ENCODE results near the gene TRAPPC14. TPM values are rescaled to one million over a fixed set of nuclear protein-coding genes. Genes with fewer than 3 reads are reported as not detected.

Gene TRAPPC14
- total and polyA plus RNA-seq, 10 of the 15 experiments (the other 5 are each of a cell fraction or from before 2014, with no cell fraction given): 0.21 to 24.7 (median 7.5) TPM

DNA sequence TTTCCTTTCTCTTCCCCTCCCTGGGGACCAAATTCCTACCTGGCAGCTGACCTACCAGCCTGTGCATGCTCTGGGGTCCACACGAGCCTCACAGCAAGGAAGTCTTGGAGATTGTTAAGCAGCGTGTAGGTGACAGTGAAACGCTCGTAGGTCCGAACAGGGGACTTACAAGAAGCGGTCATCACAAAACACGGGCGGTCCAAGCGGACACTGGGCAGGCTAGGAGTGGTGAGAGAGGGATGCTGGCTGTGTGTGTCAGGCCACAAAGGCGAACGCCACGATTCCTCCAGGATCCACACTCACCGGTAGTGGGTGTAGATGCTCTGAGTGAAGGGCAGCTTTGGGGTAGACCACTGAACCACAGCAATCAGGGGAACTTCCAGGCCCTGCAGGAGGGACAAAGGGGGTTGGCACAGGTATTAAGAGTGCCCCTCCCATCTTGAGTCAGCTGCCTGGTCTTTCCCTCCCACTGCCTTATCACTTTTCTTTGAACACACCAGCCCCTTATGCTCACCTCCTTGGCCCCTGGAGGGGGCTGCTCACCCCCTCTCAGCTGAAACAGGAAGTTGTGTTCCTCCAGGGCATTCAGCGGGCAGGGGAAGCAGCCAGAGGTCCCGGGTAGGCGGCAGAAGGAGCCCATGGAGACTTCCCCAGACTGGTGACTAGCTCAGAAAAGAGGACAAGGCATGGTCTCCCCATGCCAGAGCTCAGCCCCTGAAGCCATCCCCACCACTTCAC is 2.0 kb downstream of the TRAPPC14 start (continued):
- TF ChIP-seq CEBPZ (IDR thresholded peaks at IDR 0.05; ENCODE audit: low read depth, low read length) (no peak), FOS (IDR thresholded peaks at IDR 0.05; ENCODE audit: borderline replicate concordance, extremely low read depth, insufficient read length) (no peak), SMAD5 (IDR thresholded peaks at IDR 0.05; ENCODE audit: low read depth) (no peak), FOXM1 (IDR thresholded peaks at IDR 0.05; ENCODE audit: low read depth, low read length) (no peak), SIX5 (IDR thresholded peaks at IDR 0.05; ENCODE audit: low read depth, low read length, severe bottlenecking) (no peak), DPF2 (IDR thresholded peaks at IDR 0.05) (no peak), CEBPB (IDR thresholded peaks at IDR 0.05; ENCODE audit: borderline replicate concordance in 1 of 2, low read depth in 2 of 2, low read length in 2 of 2) (no peak), NBN (IDR thresholded peaks at IDR 0.05) (no peak), ZNF592 (IDR thresholded peaks at IDR 0.05) (no peak), NFYA (IDR thresholded peaks at IDR 0.05; ENCODE audit: borderline replicate concordance, low read depth, low read length) (no peak), IRF4 (IDR thresholded peaks at IDR 0.05; ENCODE audit: low read depth, low read length) (no peak), POLR2A (IDR thresholded peaks at IDR 0.05; ENCODE audit: low read depth, low read length) (peak; percentile 45; the same call in 1 of the 2 replicates), KAT2A (conservative IDR thresholded peaks at IDR 0.05; ENCODE audit: control insufficient read depth, low read depth, low read length) (no peak)
- TF ChIP-seq, protein P1, sequence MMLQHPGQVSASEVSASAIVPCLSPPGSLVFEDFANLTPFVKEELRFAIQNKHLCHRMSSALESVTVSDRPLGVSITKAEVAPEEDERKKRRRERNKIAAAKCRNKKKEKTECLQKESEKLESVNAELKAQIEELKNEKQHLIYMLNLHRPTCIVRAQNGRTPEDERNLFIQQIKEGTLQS (IDR thresholded peaks at IDR 0.05; ENCODE audit: borderline replicate concordance, extremely low read depth, low read depth, low read length): no peak
- TF ChIP-seq, protein P2, sequence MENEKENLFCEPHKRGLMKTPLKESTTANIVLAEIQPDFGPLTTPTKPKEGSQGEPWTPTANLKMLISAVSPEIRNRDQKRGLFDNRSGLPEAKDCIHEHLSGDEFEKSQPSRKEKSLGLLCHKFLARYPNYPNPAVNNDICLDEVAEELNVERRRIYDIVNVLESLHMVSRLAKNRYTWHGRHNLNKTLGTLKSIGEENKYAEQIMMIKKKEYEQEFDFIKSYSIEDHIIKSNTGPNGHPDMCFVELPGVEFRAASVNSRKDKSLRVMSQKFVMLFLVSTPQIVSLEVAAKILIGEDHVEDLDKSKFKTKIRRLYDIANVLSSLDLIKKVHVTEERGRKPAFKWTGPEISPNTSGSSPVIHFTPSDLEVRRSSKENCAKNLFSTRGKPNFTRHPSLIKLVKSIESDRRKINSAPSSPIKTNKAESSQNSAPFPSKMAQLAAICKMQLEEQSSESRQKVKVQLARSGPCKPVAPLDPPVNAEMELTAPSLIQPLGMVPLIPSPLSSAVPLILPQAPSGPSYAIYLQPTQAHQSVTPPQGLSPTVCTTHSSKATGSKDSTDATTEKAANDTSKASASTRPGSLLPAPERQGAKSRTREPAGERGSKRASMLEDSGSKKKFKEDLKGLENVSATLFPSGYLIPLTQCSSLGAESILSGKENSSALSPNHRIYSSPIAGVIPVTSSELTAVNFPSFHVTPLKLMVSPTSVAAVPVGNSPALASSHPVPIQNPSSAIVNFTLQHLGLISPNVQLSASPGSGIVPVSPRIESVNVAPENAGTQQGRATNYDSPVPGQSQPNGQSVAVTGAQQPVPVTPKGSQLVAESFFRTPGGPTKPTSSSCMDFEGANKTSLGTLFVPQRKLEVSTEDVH (IDR thresholded peaks at IDR 0.05; ENCODE audit: low read depth, partially characterized antibody): no peak
- TF ChIP-seq, protein P3, sequence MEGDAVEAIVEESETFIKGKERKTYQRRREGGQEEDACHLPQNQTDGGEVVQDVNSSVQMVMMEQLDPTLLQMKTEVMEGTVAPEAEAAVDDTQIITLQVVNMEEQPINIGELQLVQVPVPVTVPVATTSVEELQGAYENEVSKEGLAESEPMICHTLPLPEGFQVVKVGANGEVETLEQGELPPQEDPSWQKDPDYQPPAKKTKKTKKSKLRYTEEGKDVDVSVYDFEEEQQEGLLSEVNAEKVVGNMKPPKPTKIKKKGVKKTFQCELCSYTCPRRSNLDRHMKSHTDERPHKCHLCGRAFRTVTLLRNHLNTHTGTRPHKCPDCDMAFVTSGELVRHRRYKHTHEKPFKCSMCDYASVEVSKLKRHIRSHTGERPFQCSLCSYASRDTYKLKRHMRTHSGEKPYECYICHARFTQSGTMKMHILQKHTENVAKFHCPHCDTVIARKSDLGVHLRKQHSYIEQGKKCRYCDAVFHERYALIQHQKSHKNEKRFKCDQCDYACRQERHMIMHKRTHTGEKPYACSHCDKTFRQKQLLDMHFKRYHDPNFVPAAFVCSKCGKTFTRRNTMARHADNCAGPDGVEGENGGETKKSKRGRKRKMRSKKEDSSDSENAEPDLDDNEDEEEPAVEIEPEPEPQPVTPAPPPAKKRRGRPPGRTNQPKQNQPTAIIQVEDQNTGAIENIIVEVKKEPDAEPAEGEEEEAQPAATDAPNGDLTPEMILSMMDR (IDR thresholded peaks at IDR 0.05 in 2 of 3, conservative IDR thresholded peaks at IDR 0.05 in 1 of 3; ENCODE audit: control insufficient read depth in 2 of 3, extremely low read depth in 1 of 3, insufficient read depth in 1 of 3, low read depth in 3 of 3, low read length in 3 of 3): no peak

All from GM12878 (cell line).